ENCODE measurements around the gene CSRNP3.

- TF ChIP-seq CTCF (IDR thresholded peaks at IDR 0.05 in 2 of 3, conservative IDR thresholded peaks at IDR 0.05 in 1 of 3; ENCODE audit: borderline replicate concordance in 1 of 3, insufficient read depth in 1 of 3, low read depth in 2 of 3, low read length in 2 of 3) (no peak), POLR2A (IDR thresholded peaks at IDR 0.05; ENCODE audit: borderline replicate concordance, extremely low read depth, insufficient read depth, insufficient read length) (no peak), CEBPB (IDR thresholded peaks at IDR 0.05; ENCODE audit: low read depth) (no peak), ZBTB33 (IDR thresholded peaks at IDR 0.05; ENCODE audit: extremely low read depth, insufficient replicate concordance, low read length) (no peak), SIN3A (IDR thresholded peaks at IDR 0.05; ENCODE audit: low read depth) (no peak), EZH2 (IDR thresholded peaks at IDR 0.05) (no peak), POLR2AphosphoS5 (IDR thresholded peaks at IDR 0.05; ENCODE audit: low read depth, low read length) (no peak), MAX (IDR thresholded peaks at IDR 0.05) (no peak), ATF3 (IDR thresholded peaks at IDR 0.05) (no peak), YY1 (IDR thresholded peaks at IDR 0.05; ENCODE audit: extremely low read depth, insufficient replicate concordance, low read depth, low read length) (no peak), RAD21 (IDR thresholded peaks at IDR 0.05; ENCODE audit: low read depth) (no peak), SP1 (IDR thresholded peaks at IDR 0.05; ENCODE audit: low read depth) (no peak), ZNF274 (IDR thresholded peaks at IDR 0.05; ENCODE audit: low read depth, low read length) (no peak), EGR1 (IDR thresholded peaks at IDR 0.05; ENCODE audit: low read depth) (no peak)
These were observed 34.5 kb upstream of the CSRNP3 start for GRCh38 chr2:165434865-165435496.
